ENCODE data around the gene GGTLC3.
"Not testable (repeated sequence)": the region's sequence is repeated elsewhere in the genome, so short reads cannot be mapped to it uniquely, and the experiment has no call there.

Gene GGTLC3

GRCh38 chr22:18518061-18518460 is at the start of gene GGTLC3:
TSS of gene GGTLC3 (minus strand) at chr22:18518161. CDS start at chr22:18517897, 264 bp downstream.
- not testable (repeated sequence) for DNase-seq

DNA sequence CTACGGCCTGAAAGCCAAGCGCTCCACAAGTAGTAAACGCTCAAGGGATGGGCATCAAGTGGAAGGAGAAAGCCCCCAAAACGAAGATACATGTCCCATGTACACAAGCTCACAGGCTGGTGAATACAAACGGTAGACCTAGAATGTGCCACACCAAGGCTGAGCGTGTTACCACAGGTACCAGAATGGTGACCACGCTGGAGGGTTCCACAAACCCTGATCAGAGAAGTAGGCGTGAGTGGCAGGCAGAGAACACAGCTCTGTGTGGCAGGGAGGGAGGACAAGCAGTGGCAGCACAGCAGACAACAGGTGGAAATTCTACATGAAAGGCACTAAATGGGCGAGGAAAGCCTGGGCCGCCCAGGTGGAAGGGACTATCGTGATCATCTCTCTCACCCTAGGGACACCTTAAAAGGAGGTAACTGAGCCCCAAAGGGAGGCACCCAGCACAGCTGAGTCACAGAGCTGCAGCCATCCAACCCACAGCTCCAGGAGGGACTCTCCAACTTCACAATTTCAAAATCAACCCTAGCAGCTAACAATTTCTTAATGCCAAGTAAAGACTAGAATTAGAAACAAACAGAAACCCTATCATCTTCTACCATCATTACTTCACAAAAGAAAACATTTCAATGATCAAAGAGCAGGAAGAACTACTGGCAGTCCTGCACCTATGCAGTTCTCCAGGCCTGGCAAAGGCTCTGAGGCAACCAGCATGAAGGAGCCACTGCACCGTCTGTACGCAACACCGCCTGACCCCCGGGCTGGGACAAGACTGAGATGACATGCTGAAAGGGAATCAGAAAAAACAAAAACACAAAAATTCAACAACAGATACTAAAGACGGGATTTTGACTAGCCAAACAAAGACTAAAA is 42.4 kb upstream of the GGTLC3 start:
- DNase-seq, result not testable (repeated sequence)

DNA sequence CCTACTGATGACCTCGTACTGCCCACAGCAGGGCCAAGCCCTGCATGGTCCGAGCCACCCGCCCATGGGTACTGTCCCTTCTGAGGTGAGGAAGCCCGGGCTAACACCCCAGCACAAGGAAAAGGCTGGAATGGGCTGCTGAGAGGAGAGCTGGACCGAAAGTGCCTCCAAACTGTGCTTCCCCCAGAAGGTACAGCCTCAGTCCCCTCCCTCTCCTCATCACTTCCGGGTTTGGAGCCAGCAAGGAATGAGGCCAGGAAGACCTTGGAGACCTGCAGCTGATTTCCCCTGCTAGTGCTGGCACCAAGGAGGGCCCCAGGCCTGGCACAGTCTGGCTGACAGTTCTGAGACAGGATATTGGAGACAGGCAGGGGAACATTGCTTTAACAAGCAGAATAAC is 41.0 kb upstream of the GGTLC3 start:
- not testable (repeated sequence) for DNase-seq

- not testable (repeated sequence) for DNase-seq
Measured at GRCh38 chr22:18558516-18558915, 40.6 kb upstream of the GGTLC3 start.

DNA sequence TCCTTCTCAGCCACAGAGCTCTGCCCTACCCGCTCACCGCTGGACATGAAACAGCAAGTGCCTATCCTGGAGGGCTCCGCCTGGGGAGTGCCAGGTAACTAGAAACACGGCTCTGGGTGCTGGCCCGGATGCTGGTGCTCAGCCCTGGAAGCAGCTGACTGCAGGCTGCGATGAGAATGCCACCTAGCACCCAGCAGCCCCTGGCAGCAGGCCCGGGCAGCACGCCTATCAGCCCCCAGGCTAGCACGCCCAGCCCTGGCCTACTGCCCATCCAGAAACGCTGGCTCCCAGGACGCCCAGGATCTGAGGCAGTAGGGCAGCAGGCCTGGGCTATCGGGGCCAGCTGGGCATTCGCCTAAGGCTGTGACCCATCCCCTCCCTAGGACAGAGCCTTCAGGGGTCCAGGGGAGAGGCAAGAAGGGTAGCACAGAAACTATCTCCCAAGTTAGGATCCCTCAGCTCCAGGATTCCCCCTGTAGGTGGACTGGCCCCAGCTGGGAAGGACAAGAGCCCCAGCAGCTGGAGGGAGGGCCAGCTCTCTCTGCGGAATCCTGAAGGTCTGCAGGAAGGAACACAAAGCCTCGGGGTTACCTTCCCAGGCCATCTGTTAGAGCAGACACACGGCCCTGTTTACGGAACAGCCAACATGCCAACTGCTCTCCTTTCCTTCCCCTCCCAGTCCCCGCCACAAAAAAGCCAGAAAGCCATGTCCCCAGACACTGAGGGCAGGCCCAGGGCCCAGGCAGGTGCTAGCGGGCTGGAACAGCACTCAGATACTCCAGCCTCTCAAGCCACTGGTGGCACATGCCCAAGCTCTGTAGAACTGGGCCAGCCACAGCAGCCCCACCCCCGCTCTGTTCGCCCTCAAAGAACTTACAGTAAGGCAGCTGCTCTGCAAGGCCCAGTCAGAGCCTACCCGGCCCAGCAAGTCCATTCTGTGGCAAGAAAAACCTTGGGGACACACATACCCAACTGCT is 36.6 kb upstream of the GGTLC3 start:
- not testable (repeated sequence) for DNase-seq

DNA sequence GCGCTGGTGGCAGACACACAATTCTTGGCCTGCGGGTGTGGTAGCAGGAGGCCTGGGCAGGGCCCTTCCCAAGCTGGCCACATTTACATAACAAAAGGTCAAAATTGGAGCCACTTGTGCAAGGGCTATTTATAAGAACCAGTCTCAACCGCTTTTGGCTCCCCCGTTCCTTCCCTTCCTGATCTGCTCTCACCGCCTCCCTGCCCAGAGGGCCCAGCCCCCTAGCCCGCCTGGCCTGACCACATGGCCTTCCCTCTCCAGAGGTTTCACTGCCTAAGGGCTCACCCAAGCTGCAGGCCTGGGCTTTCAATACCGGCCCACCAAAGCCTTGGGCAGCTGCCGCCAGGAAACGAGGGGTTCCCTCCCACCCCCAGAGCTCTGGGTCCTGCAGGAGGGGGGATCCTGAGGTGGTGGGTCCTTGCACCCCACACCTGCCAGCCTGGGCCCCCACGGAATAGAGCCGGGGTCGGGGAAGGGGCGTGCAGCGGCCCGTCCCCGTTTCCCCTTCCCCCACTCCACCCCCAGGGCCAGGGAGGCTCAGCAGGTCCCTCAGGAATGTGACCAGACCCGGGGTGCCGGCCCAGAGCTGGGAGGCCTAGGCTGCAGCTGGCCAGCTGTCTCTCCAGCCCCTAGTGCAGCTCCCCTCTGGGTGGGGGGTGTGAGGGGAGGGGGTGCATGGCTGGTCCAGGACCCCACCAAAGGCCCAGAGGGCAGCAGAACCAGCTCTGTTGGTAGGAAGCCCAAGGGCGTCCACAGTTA is 35.1 kb upstream of the GGTLC3 start:
- DNase-seq, result not testable (repeated sequence)

- not testable (repeated sequence) for DNase-seq
Measured at GRCh38 chr22:18551046-18551445, 33.1 kb upstream of the GGTLC3 start.

DNA sequence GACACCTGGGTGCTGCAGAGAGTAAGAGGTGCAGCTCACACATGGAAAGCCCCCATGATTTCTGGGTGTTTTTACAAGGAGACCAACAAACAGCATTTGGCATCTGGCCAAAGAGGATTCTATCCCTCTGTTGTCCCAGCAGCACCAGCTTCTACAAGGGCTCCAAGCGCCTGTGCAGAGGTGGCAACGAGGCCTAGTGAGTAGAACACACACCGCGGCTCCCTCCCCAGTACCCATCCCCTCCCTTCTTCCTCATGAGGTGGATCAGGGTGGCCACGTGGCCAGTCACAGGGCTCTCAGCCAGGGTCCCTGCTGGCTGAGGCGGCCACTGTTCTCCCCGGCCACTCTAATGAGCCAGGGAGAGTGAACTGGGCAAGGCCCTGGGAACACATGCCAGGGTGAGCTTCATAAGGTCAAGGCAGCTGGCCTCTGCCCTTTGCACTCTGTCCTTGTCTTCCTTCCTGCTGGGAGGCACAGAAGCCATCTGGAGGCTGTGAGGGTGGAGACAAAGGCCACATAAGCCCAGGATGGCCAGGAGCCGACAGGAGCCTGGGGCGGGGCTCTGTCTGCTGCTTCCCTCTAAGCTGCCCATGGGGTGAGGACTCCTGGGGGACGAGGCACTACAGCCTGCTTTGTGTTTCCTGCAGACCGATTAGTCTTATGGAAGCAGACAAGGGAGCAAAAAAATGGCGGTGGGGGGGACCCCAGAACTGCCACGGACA is 31.7 kb upstream of the GGTLC3 start:
- DNase-seq, result not testable (repeated sequence)

DNA sequence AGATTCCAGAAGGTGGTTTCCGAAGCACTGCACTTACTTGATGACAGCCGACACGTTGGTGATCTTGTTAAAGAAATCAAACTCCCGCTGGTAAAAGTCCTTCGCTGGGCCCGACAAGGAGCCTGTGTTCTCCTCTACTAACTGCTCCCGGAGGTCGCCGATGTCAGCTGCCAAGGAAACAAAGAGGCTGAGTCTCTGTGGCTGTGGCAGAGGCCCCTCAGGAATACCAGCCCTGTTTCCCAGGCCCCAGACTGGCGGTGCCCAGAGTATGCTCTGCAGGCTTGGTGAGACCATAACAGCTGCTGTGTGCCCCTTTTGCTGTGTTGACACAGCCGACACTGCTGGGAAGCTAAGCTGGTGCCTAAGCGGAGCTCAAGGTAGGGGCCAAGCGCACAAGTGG is 26.7 kb upstream of the GGTLC3 start:
- not testable (repeated sequence) for DNase-seq

DNA sequence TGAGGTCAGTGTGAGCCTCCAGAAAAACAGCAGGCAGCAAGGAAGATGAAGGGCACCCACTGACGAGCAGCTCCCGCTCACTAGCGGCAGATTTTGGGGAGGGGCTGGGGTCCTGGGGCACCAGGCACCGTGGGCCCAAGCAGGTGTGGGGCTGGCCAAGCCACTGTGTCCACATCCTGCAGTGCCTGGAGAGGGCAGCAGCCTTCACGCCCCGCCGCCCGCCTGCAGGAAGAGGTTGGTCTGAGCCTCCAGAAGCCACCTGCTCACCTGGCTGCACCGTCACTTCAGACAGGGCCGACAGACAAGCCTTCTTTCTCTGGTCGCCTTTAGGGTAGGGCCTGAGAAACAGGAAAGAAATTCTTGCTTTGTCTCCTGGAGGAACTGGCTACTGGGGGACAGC is 25.4 kb upstream of the GGTLC3 start:
- not testable (repeated sequence) for DNase-seq

DNA sequence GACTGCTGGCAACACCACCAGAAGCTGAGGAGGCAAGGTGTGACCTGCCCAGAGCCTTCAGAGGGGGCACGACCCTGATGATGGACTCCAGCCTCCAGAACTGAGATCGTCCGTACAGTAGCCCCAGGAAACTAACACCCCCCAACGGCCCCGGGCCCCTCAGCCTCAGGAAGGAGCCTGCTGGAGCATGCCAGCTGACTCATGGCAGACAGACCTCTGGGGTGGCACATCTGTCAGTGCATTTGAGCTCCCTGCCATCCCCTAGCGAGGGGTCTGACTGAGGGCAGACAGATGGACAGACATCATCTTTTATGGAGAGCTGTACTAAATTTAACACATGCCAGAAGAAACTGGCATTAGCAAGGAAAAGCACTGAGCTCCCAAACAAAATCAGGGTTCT is 22.0 kb upstream of the GGTLC3 start:
- DNase-seq, result not testable (repeated sequence)

GRCh38 chr22:18534315-18534714 is 16.4 kb upstream of the GGTLC3 start:
- DNase-seq, result not testable (repeated sequence)

- DNase-seq, result not testable (repeated sequence)
Measured at GRCh38 chr22:18533633-18534032, 15.7 kb upstream of the GGTLC3 start.

- not testable (repeated sequence) for DNase-seq
Measured at GRCh38 chr22:18529416-18530145, 11.6 kb upstream of the GGTLC3 start.

GRCh38 chr22:18528597-18529415 is 10.8 kb upstream of the GGTLC3 start:
- DNase-seq, result not testable (repeated sequence)

DNA sequence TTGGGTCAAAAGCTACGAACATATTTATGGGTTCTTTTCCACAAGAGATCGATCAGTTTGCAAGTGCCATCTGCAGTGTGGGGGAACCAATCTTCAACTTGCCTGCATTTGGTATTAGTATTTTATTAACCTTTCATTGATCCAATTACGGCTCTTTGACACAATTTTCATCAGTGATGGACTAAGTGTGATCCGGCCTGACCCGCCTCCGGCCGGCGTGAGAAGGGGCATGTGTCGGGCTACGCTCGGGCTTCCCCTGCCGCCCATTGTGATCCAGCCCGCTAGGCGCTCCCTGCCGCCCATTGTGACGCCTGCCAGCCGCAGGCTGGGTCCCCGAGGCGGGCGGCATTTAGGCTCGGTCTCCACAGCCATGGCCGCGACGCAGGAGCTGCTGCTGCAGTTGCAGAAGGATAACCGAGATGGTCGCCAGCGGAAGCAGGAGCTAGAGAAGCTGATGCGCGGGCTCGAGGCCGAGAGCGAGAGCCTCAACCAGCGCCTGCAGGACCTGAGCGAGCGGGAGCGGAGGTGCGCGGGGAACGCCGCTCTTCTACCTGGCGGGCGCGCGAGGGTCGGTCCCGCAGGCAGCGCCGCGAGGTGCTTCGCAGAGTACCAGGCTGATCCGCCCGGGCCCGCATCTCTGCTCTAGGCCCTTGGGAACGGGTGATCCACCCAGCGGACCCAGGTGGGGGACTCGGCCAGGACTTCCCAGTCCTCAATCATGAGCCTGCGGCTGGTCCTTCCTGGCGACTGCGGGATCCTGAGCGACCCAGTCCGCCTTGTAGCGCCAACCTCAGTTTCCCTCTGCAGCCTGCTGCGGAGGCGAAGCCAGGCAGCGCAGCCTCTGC is 10.0 kb upstream of the GGTLC3 start, which contains the start of gene TMEM191B:
TMEM191B (plus strand) TSS at position 51 of the 845 bp plus-strand sequence; CDS start at position 230, 179 bp downstream.
- not testable (repeated sequence) for DNase-seq

GRCh38 chr22:18523328-18523727 is 5.4 kb upstream of the GGTLC3 start:
- DNase-seq, result not testable (repeated sequence)

DNA sequence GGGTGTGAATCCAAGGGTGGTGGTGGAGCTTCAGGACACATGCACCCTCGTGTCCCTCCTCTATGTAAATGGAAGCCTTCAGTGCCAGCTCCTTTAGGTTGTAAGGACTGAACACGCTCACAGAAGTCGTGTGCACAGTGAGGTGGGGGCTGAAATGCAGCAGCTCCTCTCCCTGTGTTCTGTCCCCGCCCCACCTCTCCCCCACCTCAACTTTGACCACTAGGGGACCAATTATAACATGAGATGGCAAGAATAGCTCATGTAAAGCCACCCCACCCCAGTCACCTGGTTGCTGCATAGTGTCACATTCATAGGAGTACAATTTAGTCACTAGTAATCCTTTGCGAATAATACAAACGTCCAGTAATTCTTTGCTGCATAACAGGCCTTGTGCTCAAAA is 4.8 kb upstream of the GGTLC3 start:
- DNase-seq, result not testable (repeated sequence)

DNA sequence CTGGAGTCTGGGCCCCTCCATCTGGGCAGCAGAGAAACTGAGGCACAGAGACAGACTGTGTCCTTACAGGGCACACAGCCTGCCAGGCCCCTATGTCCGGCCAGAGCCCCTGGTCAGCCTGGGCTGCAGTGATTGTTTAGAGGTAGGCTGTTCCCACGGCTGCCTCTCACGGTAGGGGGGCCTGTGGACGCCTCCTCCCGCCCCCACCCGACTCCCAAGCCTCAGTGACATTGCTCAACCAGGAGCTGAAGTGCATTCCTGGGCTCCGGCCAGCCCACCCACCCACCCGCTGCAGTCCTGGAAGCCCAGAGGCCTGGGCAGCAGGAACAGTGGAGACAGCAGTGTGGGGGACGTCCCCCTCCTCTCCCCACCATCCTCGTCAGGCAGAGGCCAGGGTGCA is 4.5 kb downstream of the GGTLC3 start:
- not testable (repeated sequence) for DNase-seq

All from NCI-H446 treated with DMSO at 0.1 percent for 48 hours (cell line).